NB4 (cell line): ENCODE measurements around the gene BCL2.

Experiments used
- MYC ChIP-seq: IDR thresholded peaks from 2 replicates; pipeline ENCODE4 v1.6.1; 2011; ENCODE audit warnings: low read depth, low read length
- POLR2A ChIP-seq: IDR thresholded peaks from 2 replicates; pipeline ENCODE4 v1.6.1; 2011; ENCODE audit warnings: mild to moderate bottlenecking; ENCODE audit not compliant: insufficient read length; ENCODE audit errors: extremely low read depth
- TF ChIP-seq, protein P1 (sequence below): IDR thresholded peaks from one replicate; pipeline ENCODE4 v1.5.1; 2012; ENCODE audit warnings: low read depth, low read length
- TF ChIP-seq, protein P2 (sequence below): IDR thresholded peaks from 2 replicates; pipeline ENCODE4 v1.6.1; 2011; ENCODE audit warnings: low read depth, low read length

DNA sequence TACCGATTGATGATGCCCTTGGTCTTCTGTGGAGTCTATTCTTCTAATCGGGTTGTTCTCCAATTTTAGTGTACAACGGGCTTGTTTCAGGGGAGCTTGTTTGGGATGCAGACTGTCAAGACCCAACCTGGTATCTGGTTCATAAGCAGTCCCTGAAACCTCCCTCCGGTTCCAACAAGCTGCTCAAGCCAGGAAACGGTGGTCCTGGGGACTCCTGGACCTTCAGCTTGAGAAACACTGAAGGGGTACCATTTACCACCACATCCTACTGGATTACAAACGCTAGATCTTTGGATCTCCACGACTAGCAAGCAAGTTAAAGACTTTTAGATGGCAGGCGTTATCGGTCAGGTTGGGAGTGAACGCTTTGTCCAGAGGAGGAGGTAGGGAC, 2.0 kb downstream of the BCL2 start:
- TF ChIP-seq, protein P1, sequence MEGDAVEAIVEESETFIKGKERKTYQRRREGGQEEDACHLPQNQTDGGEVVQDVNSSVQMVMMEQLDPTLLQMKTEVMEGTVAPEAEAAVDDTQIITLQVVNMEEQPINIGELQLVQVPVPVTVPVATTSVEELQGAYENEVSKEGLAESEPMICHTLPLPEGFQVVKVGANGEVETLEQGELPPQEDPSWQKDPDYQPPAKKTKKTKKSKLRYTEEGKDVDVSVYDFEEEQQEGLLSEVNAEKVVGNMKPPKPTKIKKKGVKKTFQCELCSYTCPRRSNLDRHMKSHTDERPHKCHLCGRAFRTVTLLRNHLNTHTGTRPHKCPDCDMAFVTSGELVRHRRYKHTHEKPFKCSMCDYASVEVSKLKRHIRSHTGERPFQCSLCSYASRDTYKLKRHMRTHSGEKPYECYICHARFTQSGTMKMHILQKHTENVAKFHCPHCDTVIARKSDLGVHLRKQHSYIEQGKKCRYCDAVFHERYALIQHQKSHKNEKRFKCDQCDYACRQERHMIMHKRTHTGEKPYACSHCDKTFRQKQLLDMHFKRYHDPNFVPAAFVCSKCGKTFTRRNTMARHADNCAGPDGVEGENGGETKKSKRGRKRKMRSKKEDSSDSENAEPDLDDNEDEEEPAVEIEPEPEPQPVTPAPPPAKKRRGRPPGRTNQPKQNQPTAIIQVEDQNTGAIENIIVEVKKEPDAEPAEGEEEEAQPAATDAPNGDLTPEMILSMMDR, result no peak
- no peak for TF ChIP-seq POLR2A
- TF ChIP-seq MYC, result no peak
- TF ChIP-seq, protein P2, sequence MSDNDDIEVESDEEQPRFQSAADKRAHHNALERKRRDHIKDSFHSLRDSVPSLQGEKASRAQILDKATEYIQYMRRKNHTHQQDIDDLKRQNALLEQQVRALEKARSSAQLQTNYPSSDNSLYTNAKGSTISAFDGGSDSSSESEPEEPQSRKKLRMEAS, result no peak
